ENCODE measurements around the gene ZMIZ1.

ZMIZ1 gene

GRCh38 chr10:79185796-79186374 lies 117.1 kb downstream of the ZMIZ1 start:
- TF ChIP-seq FOXP2 (optimal IDR thresholded peaks at IDR 0.05; ENCODE audit: borderline replicate concordance, extremely low read depth, extremely low read length, insufficient read depth) (no peak), TAF1 (IDR thresholded peaks at IDR 0.05; ENCODE audit: borderline replicate concordance, insufficient read depth, low read length) (no peak), REST (IDR thresholded peaks at IDR 0.05; ENCODE audit: insufficient read depth in 1 of 2, low read depth in 2 of 2, low read length in 2 of 2) (no peak), POLR2AphosphoS5 (IDR thresholded peaks at IDR 0.05; ENCODE audit: low read depth, low read length) (no peak), SIN3A (IDR thresholded peaks at IDR 0.05; ENCODE audit: borderline replicate concordance, insufficient read depth, low read length) (no peak)

GRCh38 chr10:79186486-79187120 lies 117.8 kb downstream of the ZMIZ1 start:
- TF ChIP-seq SIN3A (IDR thresholded peaks at IDR 0.05; ENCODE audit: borderline replicate concordance, insufficient read depth, low read length) (no peak), FOXP2 (optimal IDR thresholded peaks at IDR 0.05; ENCODE audit: borderline replicate concordance, extremely low read depth, extremely low read length, insufficient read depth) (no peak), POLR2AphosphoS5 (IDR thresholded peaks at IDR 0.05; ENCODE audit: low read depth, low read length) (no peak), TAF1 (IDR thresholded peaks at IDR 0.05; ENCODE audit: borderline replicate concordance, insufficient read depth, low read length) (no peak), REST (IDR thresholded peaks at IDR 0.05; ENCODE audit: insufficient read depth in 1 of 2, low read depth in 2 of 2, low read length in 2 of 2) (no peak)

GRCh38 chr10:79187121-79187940 lies 118.6 kb downstream of the ZMIZ1 start:
- TF ChIP-seq SIN3A (IDR thresholded peaks at IDR 0.05; ENCODE audit: borderline replicate concordance, insufficient read depth, low read length) (no peak), REST (IDR thresholded peaks at IDR 0.05; ENCODE audit: insufficient read depth in 1 of 2, low read depth in 2 of 2, low read length in 2 of 2) (no peak), TAF1 (IDR thresholded peaks at IDR 0.05; ENCODE audit: borderline replicate concordance, insufficient read depth, low read length) (no peak), FOXP2 (optimal IDR thresholded peaks at IDR 0.05; ENCODE audit: borderline replicate concordance, extremely low read depth, extremely low read length, insufficient read depth) (no peak), POLR2AphosphoS5 (IDR thresholded peaks at IDR 0.05; ENCODE audit: low read depth, low read length) (no peak)

GRCh38 chr10:79188154-79188965 lies 119.6 kb downstream of the ZMIZ1 start:
- TF ChIP-seq REST (IDR thresholded peaks at IDR 0.05; ENCODE audit: insufficient read depth in 1 of 2, low read depth in 2 of 2, low read length in 2 of 2) (no peak), FOXP2 (optimal IDR thresholded peaks at IDR 0.05; ENCODE audit: borderline replicate concordance, extremely low read depth, extremely low read length, insufficient read depth) (no peak), POLR2AphosphoS5 (IDR thresholded peaks at IDR 0.05; ENCODE audit: low read depth, low read length) (no peak), TAF1 (IDR thresholded peaks at IDR 0.05; ENCODE audit: borderline replicate concordance, insufficient read depth, low read length) (no peak), SIN3A (IDR thresholded peaks at IDR 0.05; ENCODE audit: borderline replicate concordance, insufficient read depth, low read length) (no peak)
